Ishikawa (cell line): ENCODE data around the gene RBSN.

Experiments used
- CEBPB ChIP-seq: IDR thresholded peaks from 2 replicates; pipeline ENCODE4 v1.6.1; 2012
- CREB1 ChIP-seq: IDR thresholded peaks from 2 replicates; pipeline ENCODE4 v1.6.1; 2012; ENCODE audit warnings: low read depth
- EGR1 ChIP-seq: IDR thresholded peaks from 2 replicates; pipeline ENCODE4 v1.6.1; 2012
- EP300 ChIP-seq: IDR thresholded peaks from 2 replicates; pipeline ENCODE4 v1.6.1; 2012; ENCODE audit warnings: borderline replicate concordance
- FOXM1 ChIP-seq: IDR thresholded peaks from 2 replicates; pipeline ENCODE4 v1.6.1; 2012; ENCODE audit warnings: low read depth, borderline replicate concordance
- NFIC ChIP-seq: IDR thresholded peaks from 2 replicates; pipeline ENCODE4 v1.6.1; 2012
- RAD21 ChIP-seq: IDR thresholded peaks from 2 replicates; pipeline ENCODE4 v1.6.1; 2012; ENCODE audit warnings: low read depth
- TAF1 ChIP-seq: IDR thresholded peaks from 2 replicates; pipeline ENCODE4 v1.6.1; 2012; ENCODE audit warnings: low read depth, mild to moderate bottlenecking
- TCF12 ChIP-seq: IDR thresholded peaks from 2 replicates; pipeline ENCODE4 v1.6.1; 2012; ENCODE audit warnings: low read depth
- TEAD4 ChIP-seq: IDR thresholded peaks from 2 replicates; pipeline ENCODE4 v1.6.1; 2012
- YY1 ChIP-seq: IDR thresholded peaks from 2 replicates; pipeline ENCODE4 v1.6.1; 2012; ENCODE audit warnings: low read depth
- ZBTB7A ChIP-seq: IDR thresholded peaks from 2 replicates; pipeline ENCODE4 v1.6.1; 2012; ENCODE audit warnings: low read depth
- TF ChIP-seq, protein P1 (sequence below): IDR thresholded peaks from 2 replicates; pipeline ENCODE4 v1.6.1; 2012
- TF ChIP-seq, protein P2 (sequence below): IDR thresholded peaks from 2 replicates; pipeline ENCODE4 v1.6.1; 2012; ENCODE audit warnings: low read depth, mild to moderate bottlenecking
- TF ChIP-seq, protein P3 (sequence below): IDR thresholded peaks from 2 replicates; pipeline ENCODE4 v1.6.1; 2012

RBSN gene

DNA sequence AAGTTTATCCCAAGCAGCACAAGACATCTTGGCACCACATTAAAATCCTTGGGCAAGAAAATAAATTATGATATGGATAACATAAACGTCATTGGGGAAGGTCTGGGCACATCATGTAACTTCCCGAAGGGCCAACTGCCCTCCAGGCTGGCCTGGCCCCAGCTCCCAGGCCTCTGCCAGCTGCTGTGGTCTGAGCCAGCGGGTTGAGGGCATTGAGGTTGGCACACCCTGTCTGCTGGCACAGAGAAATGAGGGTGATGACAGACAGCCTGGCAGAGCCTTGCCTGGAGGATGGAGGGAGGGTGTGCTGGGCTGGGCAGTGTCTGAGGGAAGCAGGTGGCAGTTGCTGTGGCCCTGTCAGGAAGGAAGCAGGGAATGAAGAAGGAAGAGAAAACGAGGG lies 3.3 kb upstream of the RBSN start:
- TF ChIP-seq FOXM1 (no peak), NFIC (no peak), EGR1 (no peak), TEAD4 (no peak), YY1 (no peak), RAD21 (no peak), TCF12 (no peak), TAF1 (no peak), CREB1 (no peak), EP300 (no peak), ZBTB7A (no peak), CEBPB (no peak)
- TF ChIP-seq, protein P1, sequence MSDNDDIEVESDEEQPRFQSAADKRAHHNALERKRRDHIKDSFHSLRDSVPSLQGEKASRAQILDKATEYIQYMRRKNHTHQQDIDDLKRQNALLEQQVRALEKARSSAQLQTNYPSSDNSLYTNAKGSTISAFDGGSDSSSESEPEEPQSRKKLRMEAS = no peak
- TF ChIP-seq, protein P2, sequence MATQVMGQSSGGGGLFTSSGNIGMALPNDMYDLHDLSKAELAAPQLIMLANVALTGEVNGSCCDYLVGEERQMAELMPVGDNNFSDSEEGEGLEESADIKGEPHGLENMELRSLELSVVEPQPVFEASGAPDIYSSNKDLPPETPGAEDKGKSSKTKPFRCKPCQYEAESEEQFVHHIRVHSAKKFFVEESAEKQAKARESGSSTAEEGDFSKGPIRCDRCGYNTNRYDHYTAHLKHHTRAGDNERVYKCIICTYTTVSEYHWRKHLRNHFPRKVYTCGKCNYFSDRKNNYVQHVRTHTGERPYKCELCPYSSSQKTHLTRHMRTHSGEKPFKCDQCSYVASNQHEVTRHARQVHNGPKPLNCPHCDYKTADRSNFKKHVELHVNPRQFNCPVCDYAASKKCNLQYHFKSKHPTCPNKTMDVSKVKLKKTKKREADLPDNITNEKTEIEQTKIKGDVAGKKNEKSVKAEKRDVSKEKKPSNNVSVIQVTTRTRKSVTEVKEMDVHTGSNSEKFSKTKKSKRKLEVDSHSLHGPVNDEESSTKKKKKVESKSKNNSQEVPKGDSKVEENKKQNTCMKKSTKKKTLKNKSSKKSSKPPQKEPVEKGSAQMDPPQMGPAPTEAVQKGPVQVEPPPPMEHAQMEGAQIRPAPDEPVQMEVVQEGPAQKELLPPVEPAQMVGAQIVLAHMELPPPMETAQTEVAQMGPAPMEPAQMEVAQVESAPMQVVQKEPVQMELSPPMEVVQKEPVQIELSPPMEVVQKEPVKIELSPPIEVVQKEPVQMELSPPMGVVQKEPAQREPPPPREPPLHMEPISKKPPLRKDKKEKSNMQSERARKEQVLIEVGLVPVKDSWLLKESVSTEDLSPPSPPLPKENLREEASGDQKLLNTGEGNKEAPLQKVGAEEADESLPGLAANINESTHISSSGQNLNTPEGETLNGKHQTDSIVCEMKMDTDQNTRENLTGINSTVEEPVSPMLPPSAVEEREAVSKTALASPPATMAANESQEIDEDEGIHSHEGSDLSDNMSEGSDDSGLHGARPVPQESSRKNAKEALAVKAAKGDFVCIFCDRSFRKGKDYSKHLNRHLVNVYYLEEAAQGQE = no peak
- TF ChIP-seq, protein P3, sequence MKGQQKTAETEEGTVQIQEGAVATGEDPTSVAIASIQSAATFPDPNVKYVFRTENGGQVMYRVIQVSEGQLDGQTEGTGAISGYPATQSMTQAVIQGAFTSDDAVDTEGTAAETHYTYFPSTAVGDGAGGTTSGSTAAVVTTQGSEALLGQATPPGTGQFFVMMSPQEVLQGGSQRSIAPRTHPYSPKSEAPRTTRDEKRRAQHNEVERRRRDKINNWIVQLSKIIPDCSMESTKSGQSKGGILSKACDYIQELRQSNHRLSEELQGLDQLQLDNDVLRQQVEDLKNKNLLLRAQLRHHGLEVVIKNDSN = no peak

DNA sequence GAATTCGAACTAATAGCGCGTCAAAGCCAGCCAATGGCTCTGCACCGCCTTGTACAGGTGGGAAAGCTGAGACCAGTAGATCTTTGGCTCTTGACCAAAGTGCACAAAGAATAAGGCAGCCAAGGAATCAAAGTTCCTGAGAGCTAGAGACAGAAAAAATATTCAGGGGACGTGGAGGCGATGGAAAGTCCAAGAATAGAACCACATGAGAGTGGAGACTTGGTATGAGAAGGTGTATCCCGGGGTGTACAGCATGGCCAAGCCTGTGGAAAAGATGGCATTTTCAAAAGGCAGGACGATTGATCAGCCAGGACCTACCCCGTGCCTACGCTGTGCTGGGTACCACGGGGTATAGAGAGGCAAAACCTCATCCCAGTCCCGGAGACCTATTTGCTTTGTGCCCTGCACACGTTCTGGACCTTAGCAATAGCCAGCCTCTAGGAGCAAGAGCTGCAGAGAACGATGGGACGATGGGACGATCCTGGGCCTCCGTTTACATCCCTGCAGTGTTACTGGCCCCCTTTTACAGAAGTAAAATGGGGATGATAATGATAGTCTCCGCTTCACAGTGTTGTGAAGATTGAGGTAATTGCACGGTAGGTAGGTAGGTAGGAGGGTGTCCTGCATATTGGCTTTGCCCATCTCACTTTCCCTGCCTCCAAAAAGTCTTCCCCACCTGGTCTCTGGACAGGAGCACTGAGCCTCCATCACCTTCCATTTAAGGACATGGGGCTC lies 583 bp upstream of the RBSN start:
- TF ChIP-seq, protein P1 = no peak; the same call in 1 of the 2 replicates
- no peak for TF ChIP-seq CREB1
- TF ChIP-seq RAD21 = no peak
- TF ChIP-seq NFIC = peak; percentile 4; the same call in 1 of the 2 replicates
- no peak for TF ChIP-seq EP300
- no peak for TF ChIP-seq YY1
- TF ChIP-seq TAF1 = no peak

DNA sequence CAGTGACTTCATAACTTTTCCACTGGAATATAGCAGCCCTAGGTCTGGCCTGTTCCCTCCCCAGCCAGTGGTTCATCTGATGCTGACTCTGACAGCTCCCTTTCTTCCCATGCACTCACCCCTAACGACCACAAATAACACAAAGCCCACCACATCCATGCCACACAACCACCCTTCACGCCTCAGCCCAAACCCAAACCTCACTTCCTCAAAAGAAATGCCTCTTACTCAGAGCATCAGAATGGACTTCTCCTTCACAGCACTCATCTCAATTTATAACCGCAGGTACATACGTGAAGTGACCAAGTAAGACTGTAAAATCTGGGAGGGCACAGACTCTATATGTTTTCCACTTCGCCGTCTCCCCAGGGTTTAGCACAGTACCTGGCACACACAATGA lies 1.1 kb downstream of the RBSN start:
- TF ChIP-seq FOXM1 (no peak), EGR1 (no peak), YY1 (no peak), EP300 (no peak), NFIC (no peak), TCF12 (no peak), RAD21 (no peak), CEBPB (no peak), TEAD4 (no peak), TAF1 (no peak), CREB1 (no peak), ZBTB7A (no peak)
- TF ChIP-seq, protein P2 = no peak
- TF ChIP-seq, protein P1 = no peak
- TF ChIP-seq, protein P3 = no peak

DNA sequence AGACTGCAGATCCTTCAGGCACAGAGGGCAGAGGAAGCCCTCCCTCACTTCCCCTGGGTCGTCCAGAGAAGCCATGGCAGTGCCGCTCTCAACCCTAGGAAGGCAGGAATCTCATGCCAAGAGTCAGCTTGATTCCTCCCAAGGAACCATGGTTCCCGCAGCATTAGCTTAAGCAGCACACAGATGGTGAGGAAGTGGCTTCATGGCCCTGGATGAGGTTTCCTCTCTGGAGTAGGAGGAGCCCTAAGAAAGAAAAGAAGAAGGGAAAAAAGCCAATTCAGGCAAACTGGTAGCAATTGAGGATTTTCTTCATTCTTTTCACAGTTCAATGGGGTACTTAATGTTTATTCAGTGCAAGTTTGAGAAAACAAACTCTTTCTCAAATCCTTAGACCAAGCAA lies 2.9 kb downstream of the RBSN start:
- TF ChIP-seq EGR1 = no peak
- no peak for TF ChIP-seq NFIC
- TF ChIP-seq FOXM1 = no peak
- no peak for TF ChIP-seq RAD21
- TF ChIP-seq, protein P2 = no peak
- TF ChIP-seq CEBPB = no peak
- no peak for TF ChIP-seq TCF12
- TF ChIP-seq, protein P3 = no peak
- no peak for TF ChIP-seq EP300
- TF ChIP-seq TEAD4 = no peak
